Transverse colon (tissue), 4 donors: ENCODE measurements around the gene ZNF33A. TPM values are rescaled to one million over a fixed set of nuclear protein-coding genes. Genes with fewer than 3 reads are reported as not detected.

ENCODE experiments used
- DNase-seq: peaks from one replicate; pipeline ENCODE4 v3.0.0-alpha.2; 2019
- H3K27ac ChIP-seq, 4 donors: fragments of 200-600 bp; sonication (generic); 2 replicates each; pipeline ENCODE4 v1.5.1; 2016 to 2018; ENCODE audit warnings: inconsistent platforms in 4 of 4
- H3K27me3 ChIP-seq: fragments of 200-600 bp; sonication (generic); 2 replicates; pipeline ENCODE4 v1.5.1; 2017; ENCODE audit warnings: inconsistent platforms
- H3K36me3 ChIP-seq, 4 donors: fragments of 200-600 bp; sonication (generic); 2 replicates each; pipeline ENCODE4 v1.5.1; 2017 to 2019; ENCODE audit warnings: inconsistent platforms in 4 of 4
- H3K4me1 ChIP-seq, 4 donors: fragments of 200-600 bp; sonication (generic); 2 replicates each; pipeline ENCODE4 v1.5.1; 2017 to 2020; ENCODE audit warnings: inconsistent platforms in 4 of 4
- H3K4me3 ChIP-seq, 4 donors: fragments of 200-600 bp; sonication (generic); 1 replicate in 1 of 4; 2 replicates in 3 of 4; pipeline versions ENCODE4 v1.5.1 to v1.6.1; 2017 to 2019; ENCODE audit warnings: inconsistent platforms in 4 of 4
- H3K9me3 ChIP-seq, 2 donors: fragments of 200-600 bp; sonication (generic); 2 replicates each; pipeline ENCODE4 v1.5.1; 2017 to 2019; ENCODE audit warnings: inconsistent platforms in 2 of 2
- CTCF ChIP-seq, 5 experiments: fragments of 200-600 bp in 3 of 5; fragments of 450-650 bp in 2 of 5; sonication (generic) in 3 of 5; IDR thresholded peaks; 1 replicate in 2 of 5; 2 replicates in 3 of 5; pipeline ENCODE4 v1.5.1; 2016 to 2017; ENCODE audit warnings: antibody characterized with exemption in 5 of 5, inconsistent platforms in 3 of 5, mild to moderate bottlenecking in 2 of 5, moderate library complexity in 1 of 5
- EP300 ChIP-seq: sonication (generic); formaldehyde crosslinking; IDR thresholded peaks from one replicate; pipeline ENCODE4 v1.6.1; 2017; ENCODE audit warnings: antibody characterized with exemption, low read depth
- POLR2A ChIP-seq: fragments of 450-650 bp; IDR thresholded peaks from one replicate; pipeline ENCODE4 v1.6.1; 2016; ENCODE audit warnings: antibody characterized with exemption, mild to moderate bottlenecking, moderate library complexity
- POLR2AphosphoS5 ChIP-seq, 3 donors: sonication (generic); formaldehyde crosslinking; IDR thresholded peaks; one replicate each; pipeline ENCODE4 v1.6.1; 2016; ENCODE audit warnings: antibody characterized with exemption in 3 of 3
- WGBS, 2 donors: methylation state at CpG; one replicate each; pipeline ENCODE4 v1.1.5; 2018; ENCODE audit warnings: low coverage in 1 of 2; 5-methylcytosine and 5-hydroxymethylcytosine counted together
- in situ Hi-C, 4 donors: fragments of 200-750 bp; cut with MboI; loops; one replicate each; pipeline versions ENCODE4 v1.15.0 to v1.15.1; 2017; ENCODE audit warnings: low sequenced_read_pairs in 3 of 4, low pct_ligation_motif_present in 1 of 4, low pct_unique_long_range_greater_than_20kb in 1 of 4
- intact Hi-C: fragments of 100-400 bp; cut with DNase I; formaldehyde crosslinking; loops from one replicate; pipeline ENCODE4 v1.15.1; 2023; ENCODE audit warnings: low total_unique reads
- total RNA-seq, 4 donors: library from RNA; depleted of rRNA; stranded (reverse); fragments of >200 nt; gene quantifications; one replicate each; pipeline ENCODE4 v1.1.0, GENCODE V29; 2016

The ZNF33A gene
- total RNA-seq, 4 donors from 2014 or later = 17.3 to 51.1 (median 25.5) TPM

GRCh38 chr10:38027986-38028385, 17.5 kb downstream of the ZNF33A start:
- in situ Hi-C loops (no loop called here), intact Hi-C loops (no loop called here)
- Histone ChIP-seq H3K27me3 (no peaks in the 10 kb centered on the region), H3K36me3 (peaks cover 0 to 57% (median 17%) of the 10 kb centered on the region in 4 donors), H3K4me3 (no peak overlapping the region), H3K9me3 (no peaks in the 10 kb centered on the region), H3K4me1 (no peaks in the 10 kb centered on the region), H3K27ac (no peak overlapping the region)
- WGBS, 2 donors = 90 to 97% methylated on average over 1 of the region's 1 CpG
- DNase-seq = no peak
- TF ChIP-seq POLR2AphosphoS5 (IDR thresholded peaks at IDR 0.05) (no peak), POLR2A (no peak), EP300 (no peak), CTCF (IDR thresholded peaks at IDR 0.05) (no peak)

DNA sequence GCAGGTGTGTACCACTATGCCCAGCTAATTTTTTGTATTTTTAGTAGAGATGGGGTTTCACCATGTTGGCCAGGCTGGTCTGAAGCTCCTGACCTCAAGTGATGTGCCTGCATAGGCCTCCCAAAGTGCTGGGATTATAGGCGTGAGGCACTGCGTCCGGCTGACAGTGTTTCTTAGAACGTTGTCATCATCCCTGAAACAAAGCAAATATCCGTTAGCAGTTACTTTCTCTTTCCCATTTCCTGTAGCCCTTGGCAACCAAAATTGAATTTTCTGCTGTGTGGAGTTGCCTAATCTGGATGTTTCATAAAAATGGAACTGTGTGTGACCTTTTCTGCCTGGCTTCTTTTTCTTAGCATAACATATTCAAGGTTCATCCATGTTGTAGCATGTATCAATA, 22.4 kb downstream of the ZNF33A start:
- WGBS, 2 donors = 71% methylated on average over 5 of the region's 5 CpGs; no CpG with 5 or more reads in 1 of the 2 donors
- intact Hi-C loops = no loop called here
- in situ Hi-C loops = no loop called here
- peak overlapping the region in 1 of 4 donors; percentile 13 for H3K27ac ChIP-seq
- TF ChIP-seq EP300 (no peak), CTCF (IDR thresholded peaks at IDR 0.05) (no peak), POLR2AphosphoS5 (IDR thresholded peaks at IDR 0.05) (no peak), POLR2A (no peak)
- no peak for DNase-seq
- no peaks in the 10 kb centered on the region for H3K9me3 ChIP-seq
- H3K4me1 ChIP-seq = no peaks in the 10 kb centered on the region
- no peaks in the 10 kb centered on the region for H3K27me3 ChIP-seq
- peaks cover 0 to 61% (median 21%) of the 10 kb centered on the region in 4 donors for H3K36me3 ChIP-seq
- no peak overlapping the region for H3K4me3 ChIP-seq

GRCh38 chr10:38038107-38038931, 27.8 kb downstream of the ZNF33A start:
- WGBS, 2 donors = 89% methylated on average over 4 to 7 of the region's 7 CpGs
- intact Hi-C loops (no loop called here), in situ Hi-C loops (no loop called here)
- Histone ChIP-seq H3K4me1 (peaks cover 0 to 8% (median 2%) of the 10 kb centered on the region in 4 donors), H3K27me3 (no peaks in the 10 kb centered on the region), H3K4me3 (peak overlapping the region in 1 of 4 donors; percentile 7), H3K36me3 (peaks cover 0 to 54% (median 13%) of the 10 kb centered on the region in 4 donors), H3K9me3 (no peaks in the 10 kb centered on the region), H3K27ac (peak overlapping the region in 1 of 4 donors; percentile 4)
- no peak for TF ChIP-seq EP300
- TF ChIP-seq CTCF (IDR thresholded peaks at IDR 0.05) = no peak
- TF ChIP-seq POLR2A = no peak
- no peak for TF ChIP-seq POLR2AphosphoS5 (IDR thresholded peaks at IDR 0.05)
- DNase-seq = no peak

DNA sequence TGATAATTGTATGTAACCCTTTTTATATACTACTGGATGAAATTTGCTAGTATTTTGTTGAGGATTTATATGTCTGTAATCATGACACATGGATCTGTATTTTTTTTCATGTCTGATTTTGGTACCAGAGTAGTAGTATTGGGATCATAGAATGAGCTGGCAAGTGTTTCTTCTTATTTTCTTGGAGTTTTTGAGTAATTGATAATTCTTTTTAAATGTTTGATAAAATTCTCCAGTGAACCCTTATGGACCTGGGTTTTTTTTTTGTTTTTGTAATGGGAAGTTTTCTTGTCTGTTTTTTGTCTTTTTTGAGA, 28.4 kb downstream of the ZNF33A start:
- H3K4me3 ChIP-seq = no peak overlapping the region
- no peaks in the 10 kb centered on the region for H3K27me3 ChIP-seq
- no peak overlapping the region for H3K27ac ChIP-seq
- H3K4me1 ChIP-seq = peaks cover 0 to 8% (median 2%) of the 10 kb centered on the region in 4 donors
- DNase-seq = no peak
- peaks cover 0 to 52% (median 13%) of the 10 kb centered on the region in 4 donors for H3K36me3 ChIP-seq
- TF ChIP-seq POLR2A = no peak
- no peak for TF ChIP-seq CTCF (IDR thresholded peaks at IDR 0.05)
- no peak for TF ChIP-seq POLR2AphosphoS5 (IDR thresholded peaks at IDR 0.05)
- no peak for TF ChIP-seq EP300
- intact Hi-C loops (no loop called here), in situ Hi-C loops (no loop called here)
- H3K9me3 ChIP-seq = no peaks in the 10 kb centered on the region
